H1 (cell line): ENCODE measurements around the gene PPM1L. TPM values are rescaled to one million over a fixed set of nuclear protein-coding genes. Genes with fewer than 3 reads are reported as not detected.

ENCODE experiments used
- CTCF ChIA-PET: fragments of 300-600 bp; sonication (Branson Sonifier 250); formaldehyde crosslinking; loops from one replicate; lab custom pipeline; 2021; ENCODE audit not compliant: partially characterized antibody; lab: Charles Lee
- POLR2A ChIA-PET: fragments of 300-600 bp; sonication (Branson Sonifier 250); formaldehyde crosslinking; loops from one replicate; lab custom pipeline; 2021; ENCODE audit warnings: inconsistent platforms; ENCODE audit not compliant: partially characterized antibody; lab: Charles Lee
- DNase-seq, 2 experiments: peaks; one replicate each; pipeline versions ENCODE4 v3.0.0 to v3.0.0-alpha.2; 2010 to 2022; ENCODE audit warnings: low spot score in 2 of 2, low read depth in 1 of 2, mixed read lengths in 1 of 2
- FAIRE-seq: peaks from 2 replicates; lab custom pipeline; 2011; peaks lifted over from hg19 to GRCh38; lab: Jason Lieb, UNC
- H2AFZ ChIP-seq: 2 replicates; pipeline ENCODE4 v1.8.1; 2012; ENCODE audit warnings: low read length, inconsistent platforms
- H2AK5ac ChIP-seq: 2 replicates; pipeline ENCODE4 v1.6.1; 2013; ENCODE audit warnings: low read depth, low read length
- H2BK120ac ChIP-seq: replicated peaks from 2 replicates; pipeline ENCODE3; 2013; ENCODE audit warnings: low read depth, low read length, inconsistent platforms
- H2BK12ac ChIP-seq: 2 replicates; pipeline ENCODE4 v1.6.1; 2013; ENCODE audit warnings: low read depth, low read length
- H2BK15ac ChIP-seq: 2 replicates; pipeline ENCODE4 v1.6.1; 2013; ENCODE audit warnings: low read length
- H2BK20ac ChIP-seq: 2 replicates; pipeline ENCODE4 v1.6.1; 2013; ENCODE audit warnings: low read length
- H2BK5ac ChIP-seq: 2 replicates; pipeline ENCODE4 v1.6.1; 2013; ENCODE audit warnings: low read depth, low read length
- H3K14ac ChIP-seq: 2 replicates; pipeline ENCODE4 v1.6.1; 2013; ENCODE audit warnings: inconsistent platforms; ENCODE audit not compliant: insufficient read length
- H3K18ac ChIP-seq: 2 replicates; pipeline ENCODE4 v1.6.1; 2013; ENCODE audit warnings: low read length; ENCODE audit errors: extremely low read depth
- H3K23ac ChIP-seq: 2 replicates; pipeline ENCODE4 v1.6.1; 2013; ENCODE audit warnings: inconsistent platforms; ENCODE audit not compliant: insufficient read length
- H3K23me2 ChIP-seq: 2 replicates; pipeline ENCODE4 v1.6.1; 2013; ENCODE audit warnings: low read depth, low read length
- H3K27ac ChIP-seq: 2 replicates; pipeline ENCODE4 v1.6.1; 2011; ENCODE audit warnings: low read depth, low read length, inconsistent platforms
- H3K27me3 ChIP-seq, 4 experiments: replicated peaks in 1 of 4; 1 replicate in 1 of 4; 2 replicates in 3 of 4; pipeline versions ENCODE4 v1.6.1 to v1.8.1; 2011 to 2013; ENCODE audit warnings: low read length in 3 of 4, mild to moderate bottlenecking in 3 of 4, inconsistent platforms in 2 of 4, mixed read lengths in 2 of 4, moderate library complexity in 1 of 4; ENCODE audit not compliant: control insufficient read depth in 3 of 4, insufficient read depth in 3 of 4; ENCODE audit errors: extremely low read depth in 1 of 4
- H3K36me3 ChIP-seq, 4 experiments: 2 replicates each; pipeline versions ENCODE4 v1.6.1 to v1.8.1; 2011 to 2013; ENCODE audit warnings: mild to moderate bottlenecking in 4 of 4, low read length in 3 of 4, moderate library complexity in 2 of 4, control low read depth in 1 of 4, inconsistent platforms in 1 of 4; ENCODE audit not compliant: insufficient read depth in 4 of 4, control insufficient read depth in 2 of 4
- H3K4ac ChIP-seq: replicated peaks from 2 replicates; pipeline ENCODE3; 2013; ENCODE audit warnings: low read length, low read depth, mixed read lengths, inconsistent platforms; ENCODE audit not compliant: insufficient read length
- H3K4me1 ChIP-seq, 4 experiments: replicated peaks in 1 of 4; 1 replicate in 1 of 4; 2 replicates in 3 of 4; pipeline versions ENCODE4 v1.6.1 to v1.8.1; 2011 to 2013; ENCODE audit warnings: low read length in 3 of 4, inconsistent platforms in 2 of 4, mixed read lengths in 1 of 4; ENCODE audit not compliant: insufficient read depth in 4 of 4, control insufficient read depth in 3 of 4
- H3K4me2 ChIP-seq, 2 experiments: 2 replicates each; pipeline versions ENCODE4 v1.6.1 to v1.8.1; 2011 to 2013; ENCODE audit warnings: low read depth in 2 of 2, low read length in 2 of 2, control low read depth in 1 of 2, inconsistent platforms in 1 of 2, mild to moderate bottlenecking in 1 of 2; ENCODE audit not compliant: insufficient read depth in 1 of 2
- H3K4me3 ChIP-seq, 4 experiments: fragments of 200-600, 300-600 bp in 1 of 4; sonication (generic), shearing (Covaris generic), sonication (Bioruptor Twin) in 1 of 4; 2 replicates each; pipeline versions ENCODE4 v1.5.1 to v1.8.1; 2011 to 2016; ENCODE audit warnings: low read length in 4 of 4, low read depth in 3 of 4, control low read depth in 2 of 4, inconsistent platforms in 2 of 4, mild to moderate bottlenecking in 2 of 4, mixed read lengths in 1 of 4, moderate library complexity in 1 of 4; ENCODE audit not compliant: insufficient read depth in 2 of 4; ENCODE audit errors: extremely low read depth in 1 of 4
- H3K56ac ChIP-seq: replicated peaks from 2 replicates; pipeline ENCODE3; 2013; ENCODE audit warnings: low read depth, mild to moderate bottlenecking, mixed read lengths, low read length, inconsistent platforms; ENCODE audit not compliant: insufficient read length
- H3K79me1 ChIP-seq: 2 replicates; pipeline ENCODE4 v1.6.1; 2013; ENCODE audit warnings: low read depth, low read length, control low read depth
- H3K79me2 ChIP-seq, 2 experiments: 2 replicates each; pipeline versions ENCODE4 v1.6.1 to v1.8.1; 2012 to 2013; ENCODE audit warnings: low read length in 2 of 2, mild to moderate bottlenecking in 2 of 2, inconsistent platforms in 1 of 2; ENCODE audit not compliant: insufficient read depth in 2 of 2, control insufficient read depth in 1 of 2
- H3K9ac ChIP-seq, 4 experiments: replicated peaks in 1 of 4; 1 replicate in 1 of 4; 2 replicates in 3 of 4; pipeline versions ENCODE4 v1.6.1 to v1.8.1; 2011 to 2013; ENCODE audit warnings: low read depth in 3 of 4, low read length in 3 of 4, control low read depth in 2 of 4, mild to moderate bottlenecking in 2 of 4, moderate library complexity in 2 of 4, inconsistent platforms in 1 of 4; ENCODE audit errors: extremely low read depth in 1 of 4
- H3K9me3 ChIP-seq, 2 experiments: 2 replicates each; pipeline versions ENCODE4 v1.6.1 to v1.8.1; 2012 to 2013; ENCODE audit warnings: mild to moderate bottlenecking in 2 of 2, moderate library complexity in 2 of 2, control low read depth in 1 of 2, inconsistent platforms in 1 of 2, low read depth in 1 of 2, low read length in 1 of 2, mixed read lengths in 1 of 2; ENCODE audit not compliant: insufficient read depth in 2 of 2
- H4K20me1 ChIP-seq, 2 experiments: replicated peaks in 1 of 2; 2 replicates each; pipeline versions ENCODE3 to v1.8.1; 2011 to 2013; ENCODE audit warnings: inconsistent platforms in 2 of 2, low read length in 2 of 2, mild to moderate bottlenecking in 1 of 2; ENCODE audit not compliant: insufficient read depth in 2 of 2, control insufficient read depth in 1 of 2
- H4K5ac ChIP-seq: 2 replicates; pipeline ENCODE4 v1.6.1; 2013; ENCODE audit warnings: low read length, low read depth, mixed read lengths, inconsistent platforms; ENCODE audit not compliant: insufficient read length
- H4K8ac ChIP-seq: 2 replicates; pipeline ENCODE4 v1.8.0; 2013; ENCODE audit warnings: mild to moderate bottlenecking, moderate library complexity, low read length, inconsistent platforms; ENCODE audit not compliant: insufficient read depth; ENCODE audit errors: extremely low read depth
- H4K91ac ChIP-seq: replicated peaks from 2 replicates; pipeline ENCODE3; 2013; ENCODE audit warnings: low read length, mixed read lengths, inconsistent platforms; ENCODE audit not compliant: insufficient read length
- BACH1 ChIP-seq: IDR thresholded peaks from 2 replicates; pipeline ENCODE4 v1.6.1; 2012; ENCODE audit warnings: low read length, improper control_type of control experiment
- EP300 ChIP-seq, 2 experiments: IDR thresholded peaks; 1 replicate in 1 of 2; 2 replicates in 1 of 2; pipeline ENCODE4 v1.6.1; 2011 to 2012; ENCODE audit warnings: low read depth in 2 of 2, low read length in 2 of 2, mild to moderate bottlenecking in 2 of 2, borderline replicate concordance in 1 of 2, inconsistent platforms in 1 of 2, moderate library complexity in 1 of 2
- KDM1A ChIP-seq: fragments of 200-600, 300-600 bp; sonication (generic); IDR thresholded peaks from 2 replicates; pipeline ENCODE4 v1.7.1; 2016; ENCODE audit warnings: mild to moderate bottlenecking, low read length, borderline replicate concordance
- POLR2A ChIP-seq, 2 experiments: IDR thresholded peaks; 1 replicate in 1 of 2; 2 replicates in 1 of 2; pipeline ENCODE4 v1.6.1; 2011; ENCODE audit warnings: low read depth in 2 of 2, low read length in 2 of 2, mild to moderate bottlenecking in 2 of 2; ENCODE audit errors: control extremely low read depth in 1 of 2
- SIN3A ChIP-seq, 2 experiments: IDR thresholded peaks in 1 of 2; conservative IDR thresholded peaks in 1 of 2; 2 replicates each; pipeline ENCODE4 v1.6.1; 2011 to 2012; ENCODE audit warnings: low read length in 2 of 2, improper control_type of control experiment in 1 of 2, low read depth in 1 of 2, mild to moderate bottlenecking in 1 of 2
- SUZ12 ChIP-seq: fragments of 200-600 bp; sonication (generic); IDR thresholded peaks from 2 replicates; pipeline ENCODE4 v1.6.1; 2012; ENCODE audit warnings: mild to moderate bottlenecking, inconsistent platforms, low read length, moderate library complexity, mixed read lengths
- TEAD4 ChIP-seq: IDR thresholded peaks from 2 replicates; pipeline ENCODE4 v1.6.1; 2012; ENCODE audit warnings: low read depth, low read length, inconsistent platforms, mixed read lengths
- ZNF274 ChIP-seq: IDR thresholded peaks from 2 replicates; pipeline ENCODE4 v1.7.0; 2012; ENCODE audit warnings: low read length, borderline replicate concordance; ENCODE audit errors: extremely low read depth
- WGBS, 2 experiments: shearing (Covaris generic) in 1 of 2; methylation state at CpG; one replicate each; pipeline versions ENCODE4 v1.1.6 to v1.1.7; 2013 to 2015; ENCODE audit warnings: low lambda C conversion rate in 2 of 2, mixed read lengths in 2 of 2, inconsistent platforms in 1 of 2, low coverage in 1 of 2, missing lambda C conversion rate in 1 of 2; ENCODE audit not compliant: insufficient replicate concordance in 2 of 2, insufficient coverage in 1 of 2, insufficient read length in 1 of 2; ENCODE audit errors: extremely low coverage in 1 of 2, missing lambda C conversion rate in 1 of 2; 5-methylcytosine and 5-hydroxymethylcytosine counted together
- polyA plus RNA-seq, 7 experiments: library from polyadenylated mRNA; depleted of rRNA in 3 of 7; stranded (reverse) in 5 of 7; unstranded in 2 of 7; fragments of >200 nt in 5 of 7; fragments of 200-250 nt in 2 of 7; gene quantifications; 1 replicate in 5 of 7; 2 replicates in 1 of 7; 4 replicates in 1 of 7; pipeline versions ENCODE4 v1.2.1 to v1.2.3, GENCODE V29; 2011 to 2013; ENCODE audit warnings: missing spikeins in 2 of 7, mixed read lengths in 2 of 7
- total RNA-seq: library from RNA; stranded (reverse); fragmentation: NEBNext Ultra II Directional; extraction: Animal tissue kit (Norgen Biotek cat#: 25700); gene quantifications from 2 replicates; pipeline ENCODE4 v1.2.1, GENCODE V29; 2021
- TF ChIP-seq, protein P1 (sequence below): IDR thresholded peaks from 2 replicates; pipeline ENCODE4 v1.6.1; 2012; ENCODE audit warnings: inconsistent platforms

PPM1L gene
- total and polyA plus RNA-seq, 2 of the 8 experiments (the other 6 are each of a cell fraction or from before 2014, with no cell fraction given): 2.8 to 18.1 TPM

DNA sequence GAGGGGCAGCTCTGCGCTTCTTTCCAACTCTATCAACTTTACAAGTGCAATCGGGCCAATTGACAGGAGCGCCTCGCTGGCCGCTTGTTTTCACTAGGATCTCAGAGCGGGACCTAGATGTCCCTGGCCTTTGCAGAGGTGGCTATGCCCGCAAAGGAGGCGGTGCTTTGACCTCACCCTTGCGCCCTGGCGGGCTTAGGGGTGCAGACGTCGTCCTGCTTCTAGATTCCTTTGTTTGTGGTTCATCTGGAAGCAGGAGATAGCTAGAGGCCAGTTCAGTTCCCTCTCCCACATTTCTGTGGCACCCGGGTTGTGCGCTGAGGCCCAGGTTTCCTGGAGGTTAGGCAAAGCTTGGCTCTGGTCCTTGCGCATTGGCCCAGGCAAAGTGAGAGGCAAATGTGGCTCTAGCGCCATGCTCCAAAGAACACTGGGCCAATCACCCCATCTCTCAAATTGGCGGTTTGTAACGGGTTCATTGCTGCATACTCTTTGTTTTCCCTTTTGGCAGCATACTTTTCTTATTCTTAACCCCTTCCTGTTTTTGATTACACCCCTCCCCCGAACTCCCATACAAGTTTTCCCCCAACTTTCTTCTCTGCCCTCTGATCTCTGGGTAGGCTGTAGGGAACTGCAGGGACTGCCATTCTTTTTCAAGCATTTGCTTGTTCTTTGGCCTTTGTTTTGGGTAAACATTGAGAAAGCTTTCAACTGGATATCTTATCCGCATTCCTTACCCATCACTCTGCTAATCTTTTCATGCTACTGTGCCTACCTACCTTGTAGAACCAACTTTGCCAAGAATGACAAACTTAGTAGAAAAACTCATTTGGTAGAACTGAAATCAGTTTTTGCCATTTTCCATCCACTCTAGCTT, 1.4 kb downstream of the PPM1L start:
- no peaks in the 10 kb centered on the region for H3K9me3 ChIP-seq
- H3K9ac ChIP-seq: peak overlapping the region in 3 of 4 experiments; percentile 25 to 82 (median 27); a peak in 6 of 7 replicates
- H4K20me1 ChIP-seq: peaks cover 0 to 1% of the 10 kb centered on the region in 2 experiments
- no peak overlapping the region for H2AK5ac ChIP-seq
- no peak overlapping the region for H3K27ac ChIP-seq
- peaks cover 30% of the 10 kb centered on the region for H3K23me2 ChIP-seq
- H3K36me3 ChIP-seq: no peaks in the 10 kb centered on the region
- DNase-seq: peak in 1 of 2 experiments; percentile 70
- no peak overlapping the region for H3K14ac ChIP-seq
- H2BK12ac ChIP-seq: 0 out of 2 replicates have a peak overlapping the region, but pooled peaks have one; percentile 31
- no peak overlapping the region for H3K23ac ChIP-seq
- peak overlapping the region; percentile 97 to 100 for H3K4me2 ChIP-seq
- H3K79me2 ChIP-seq: peaks cover 0 to 37% of the 10 kb centered on the region in 2 experiments; a peak in 2 of 4 replicates
- H2BK20ac ChIP-seq: 0 out of 2 replicates have a peak overlapping the region, but pooled peaks have one; percentile 67
- CTCF ChIA-PET: no interaction called here
- H3K4me1 ChIP-seq: peaks cover 0 to 12% (median 6%) of the 10 kb centered on the region in 4 experiments; a peak in 6 of 7 replicates
- peak overlapping the region; percentile 16 for H2BK120ac ChIP-seq
- no peak overlapping the region for H3K4ac ChIP-seq
- peak overlapping the region; percentile 60 for H2AFZ ChIP-seq
- no peak overlapping the region for H4K8ac ChIP-seq
- H3K56ac ChIP-seq: no peak overlapping the region
- 0 out of 2 replicates have a peak, but pooled peaks cover 2% of the 10 kb centered on the region for H3K79me1 ChIP-seq
- H4K91ac ChIP-seq: no peak overlapping the region
- peak; percentile 72 for FAIRE-seq
- peak overlapping the region; percentile 83 to 91 (median 88) for H3K4me3 ChIP-seq
- WGBS, 2 experiments: 5% methylated on average over 20 of the region's 20 CpGs; no CpG with 5 or more reads in 1 of the 2 experiments
- no peak overlapping the region for H4K5ac ChIP-seq
- POLR2A ChIA-PET: no interaction called here
- peak overlapping the region; percentile 15; the same call in 1 of the 2 replicates for H2BK5ac ChIP-seq
- no peak overlapping the region for H2BK15ac ChIP-seq
- peaks cover 5 to 30% (median 19%) of the 10 kb centered on the region in 4 experiments; a peak in 6 of 7 replicates for H3K27me3 ChIP-seq
- peak overlapping the region; percentile 81; the same call in 1 of the 2 replicates for H3K18ac ChIP-seq
- no peak for TF ChIP-seq TEAD4
- peak in 1 of 2 experiments; percentile 59; a peak in 1 of 3 replicates for TF ChIP-seq POLR2A (IDR thresholded peaks at IDR 0.05; ENCODE audit: control extremely low read depth in 1 of 2, low read depth in 2 of 2, low read length in 2 of 2)
- 0 out of 2 replicates have a peak, but pooled peaks have one; percentile 11 for TF ChIP-seq KDM1A
- TF ChIP-seq ZNF274: no peak
- no peak for TF ChIP-seq BACH1
- TF ChIP-seq EP300 (IDR thresholded peaks at IDR 0.05; ENCODE audit: borderline replicate concordance in 1 of 2, low read depth in 2 of 2, low read length in 2 of 2): no peak
- TF ChIP-seq, protein P1, sequence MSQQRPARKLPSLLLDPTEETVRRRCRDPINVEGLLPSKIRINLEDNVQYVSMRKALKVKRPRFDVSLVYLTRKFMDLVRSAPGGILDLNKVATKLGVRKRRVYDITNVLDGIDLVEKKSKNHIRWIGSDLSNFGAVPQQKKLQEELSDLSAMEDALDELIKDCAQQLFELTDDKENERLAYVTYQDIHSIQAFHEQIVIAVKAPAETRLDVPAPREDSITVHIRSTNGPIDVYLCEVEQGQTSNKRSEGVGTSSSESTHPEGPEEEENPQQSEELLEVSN: peak; percentile 70
- peak in 1 of 2 experiments; percentile 31; a peak in 1 of 4 replicates for TF ChIP-seq SIN3A (conservative IDR thresholded peaks at IDR 0.05 in 1 of 2, IDR thresholded peaks at IDR 0.05 in 1 of 2; ENCODE audit: low read depth in 1 of 2, low read length in 2 of 2)
- TF ChIP-seq SUZ12: peak; percentile 16; the same call in 1 of the 2 replicates
